Panc1 (cell line): Measurements from ENCODE around the gene CCDC177. TPM values are rescaled to one million over a fixed set of nuclear protein-coding genes. Genes with fewer than 3 reads are reported as not detected.

Source experiments
- ATAC-seq: fragments of 200-7000 bp; cut with Tn5 transposase; 2 replicates; pipeline ENCODE4 v1.9.1; 2020; ENCODE audit warnings: mild to moderate bottlenecking, moderate library complexity
- BruUV-seq: library from RNA; stranded (reverse); fragments of 400-500 nt; replicated peaks from 2 replicates; lab custom pipeline; 2021; lab: Mats Ljungman, UMichigan
- CTCF ChIA-PET: fragments of 300-600 bp; sonication (Branson Sonifier 250); formaldehyde crosslinking; loops from one replicate; lab custom pipeline; 2022; ENCODE audit warnings: antibody characterized with exemption; lab: Charles Lee
- POLR2A ChIA-PET: fragments of 300-600 bp; sonication (Branson Sonifier 250); formaldehyde crosslinking; loops from one replicate; lab custom pipeline; 2022; ENCODE audit warnings: antibody characterized with exemption; lab: Charles Lee
- DNase-seq: peaks from one replicate; pipeline ENCODE4 v3.0.0-alpha.2; 2010; ENCODE audit warnings: low read depth, low spot score
- H3K27ac ChIP-seq: 2 replicates; pipeline ENCODE4 v1.5.1; 2011; ENCODE audit warnings: mild to moderate bottlenecking, low read length, inconsistent platforms
- H3K27me3 ChIP-seq: fragments of 200-500 bp; sonication (Bioruptor generic); 2 replicates; pipeline ENCODE4 v1.6.0; 2014; ENCODE audit warnings: low read length, inconsistent platforms; ENCODE audit not compliant: control insufficient read depth, insufficient read depth
- H3K36me3 ChIP-seq: fragments of 200-500 bp; sonication (Bioruptor generic); 2 replicates; pipeline ENCODE4 v1.5.1; 2014; ENCODE audit warnings: inconsistent platforms, mild to moderate bottlenecking, low read length, moderate library complexity; ENCODE audit not compliant: control insufficient read depth, insufficient read depth
- H3K4me1 ChIP-seq: 2 replicates; pipeline ENCODE4 v1.5.1; 2011; ENCODE audit warnings: inconsistent platforms, mild to moderate bottlenecking, low read length, moderate library complexity; ENCODE audit not compliant: control insufficient read depth, insufficient read depth
- H3K4me3 ChIP-seq, 2 experiments: 2 replicates each; pipeline ENCODE4 v1.5.1; 2011 to 2012; ENCODE audit warnings: low read depth in 2 of 2, low read length in 2 of 2, mild to moderate bottlenecking in 2 of 2, inconsistent platforms in 1 of 2, moderate library complexity in 1 of 2
- H3K9me3 ChIP-seq: fragments of 200-500 bp; sonication (Bioruptor generic); 2 replicates; pipeline ENCODE4 v1.5.1; 2014; ENCODE audit warnings: low read depth, mild to moderate bottlenecking, inconsistent platforms, low read length, moderate library complexity; ENCODE audit not compliant: control insufficient read depth, insufficient read depth
- POLR2AphosphoS5 ChIP-seq: IDR thresholded peaks from 2 replicates; pipeline ENCODE4 v1.6.1; 2012; ENCODE audit warnings: mild to moderate bottlenecking, low read depth, low read length, moderate library complexity
- SIN3A ChIP-seq: IDR thresholded peaks from 2 replicates; pipeline ENCODE4 v1.6.1; 2012; ENCODE audit warnings: low read depth, mild to moderate bottlenecking, low read length, moderate library complexity, borderline replicate concordance; ENCODE audit not compliant: insufficient read depth
- TCF7L2 ChIP-seq: IDR thresholded peaks from 2 replicates; pipeline ENCODE4 v1.6.1; 2011; ENCODE audit warnings: mild to moderate bottlenecking, low read depth, low read length, inconsistent platforms
- in situ Hi-C: cut with HindIII; loops from 2 replicates; pipeline ENCODE4 v1.10.0; 2016; ENCODE audit warnings: low sequenced_read_pairs, low pct_unique_long_range_greater_than_20kb
- intact Hi-C: fragments of 100-400 bp; cut with micrococcal nuclease; formaldehyde crosslinking; loops from one replicate; pipeline ENCODE4 v1.10.0; 2022; ENCODE audit not compliant: unreplicated experiment
- total RNA-seq: library from RNA; stranded (reverse); gene quantifications from one replicate; pipeline ENCODE4 v1.2.1, GENCODE V29; 2021; ENCODE audit not compliant: unreplicated experiment
- TF ChIP-seq, protein P1 (sequence below), 2 experiments: IDR thresholded peaks; 2 replicates each; pipeline ENCODE4 v1.6.1; 2011 to 2012; ENCODE audit warnings: low read depth in 2 of 2, control low read depth in 1 of 2, low read length in 1 of 2, mild to moderate bottlenecking in 1 of 2, moderate library complexity in 1 of 2; ENCODE audit not compliant: insufficient read depth in 1 of 2
- TF ChIP-seq, protein P2 (sequence below): fragments of 450-650 bp; IDR thresholded peaks from 2 replicates; pipeline ENCODE4 v1.5.1; 2017; ENCODE audit warnings: mild to moderate bottlenecking

The CCDC177 gene
- total RNA-seq, 1 experiment from 2014 or later, result not detected

DNA sequence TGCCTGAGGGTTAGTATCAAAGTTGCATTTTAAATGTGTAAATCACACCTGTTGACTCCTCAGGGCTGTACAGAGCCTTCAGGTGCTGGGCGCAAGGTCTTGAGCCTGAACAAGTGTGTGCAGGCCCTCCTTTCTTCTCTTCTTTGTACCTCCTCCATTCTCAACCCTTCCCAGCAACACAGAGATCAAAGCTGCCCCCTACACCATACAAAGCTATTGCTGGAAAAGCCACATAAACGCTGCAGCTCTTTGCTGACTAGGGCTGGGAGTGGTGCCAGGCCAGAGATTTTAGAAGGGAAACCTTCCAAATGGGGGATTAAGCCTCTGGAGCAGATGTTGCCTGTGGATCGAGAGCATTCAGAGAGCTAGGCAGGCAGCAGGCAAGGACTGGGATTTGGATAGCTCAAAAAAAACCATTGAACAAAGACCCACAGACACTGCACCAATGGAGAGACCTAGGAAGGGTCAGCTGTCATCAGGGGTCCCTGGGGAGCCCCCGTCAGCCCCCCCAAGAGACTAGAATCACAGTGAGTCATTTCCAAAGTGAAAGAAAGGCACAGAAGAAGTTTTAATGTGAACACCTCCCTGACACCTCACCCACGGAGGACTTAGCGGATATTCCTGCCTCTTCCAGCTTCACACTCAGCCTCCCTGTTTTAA lies 18.5 kb upstream of the CCDC177 start:
- Histone ChIP-seq H3K4me1 (no peaks in the 10 kb centered on the region), H3K27ac (no peak overlapping the region), H3K27me3 (no peaks in the 10 kb centered on the region), H3K9me3 (no peaks in the 10 kb centered on the region), H3K4me3 (no peak overlapping the region), H3K36me3 (no peaks in the 10 kb centered on the region)
- no TSS peak for BruUV-seq
- in situ Hi-C loops, result no loop called here
- no peak for ATAC-seq
- ChIA-PET POLR2A (no interaction called here), CTCF (no interaction called here)
- no peak for DNase-seq
- TF ChIP-seq, protein P1, sequence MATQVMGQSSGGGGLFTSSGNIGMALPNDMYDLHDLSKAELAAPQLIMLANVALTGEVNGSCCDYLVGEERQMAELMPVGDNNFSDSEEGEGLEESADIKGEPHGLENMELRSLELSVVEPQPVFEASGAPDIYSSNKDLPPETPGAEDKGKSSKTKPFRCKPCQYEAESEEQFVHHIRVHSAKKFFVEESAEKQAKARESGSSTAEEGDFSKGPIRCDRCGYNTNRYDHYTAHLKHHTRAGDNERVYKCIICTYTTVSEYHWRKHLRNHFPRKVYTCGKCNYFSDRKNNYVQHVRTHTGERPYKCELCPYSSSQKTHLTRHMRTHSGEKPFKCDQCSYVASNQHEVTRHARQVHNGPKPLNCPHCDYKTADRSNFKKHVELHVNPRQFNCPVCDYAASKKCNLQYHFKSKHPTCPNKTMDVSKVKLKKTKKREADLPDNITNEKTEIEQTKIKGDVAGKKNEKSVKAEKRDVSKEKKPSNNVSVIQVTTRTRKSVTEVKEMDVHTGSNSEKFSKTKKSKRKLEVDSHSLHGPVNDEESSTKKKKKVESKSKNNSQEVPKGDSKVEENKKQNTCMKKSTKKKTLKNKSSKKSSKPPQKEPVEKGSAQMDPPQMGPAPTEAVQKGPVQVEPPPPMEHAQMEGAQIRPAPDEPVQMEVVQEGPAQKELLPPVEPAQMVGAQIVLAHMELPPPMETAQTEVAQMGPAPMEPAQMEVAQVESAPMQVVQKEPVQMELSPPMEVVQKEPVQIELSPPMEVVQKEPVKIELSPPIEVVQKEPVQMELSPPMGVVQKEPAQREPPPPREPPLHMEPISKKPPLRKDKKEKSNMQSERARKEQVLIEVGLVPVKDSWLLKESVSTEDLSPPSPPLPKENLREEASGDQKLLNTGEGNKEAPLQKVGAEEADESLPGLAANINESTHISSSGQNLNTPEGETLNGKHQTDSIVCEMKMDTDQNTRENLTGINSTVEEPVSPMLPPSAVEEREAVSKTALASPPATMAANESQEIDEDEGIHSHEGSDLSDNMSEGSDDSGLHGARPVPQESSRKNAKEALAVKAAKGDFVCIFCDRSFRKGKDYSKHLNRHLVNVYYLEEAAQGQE (IDR thresholded peaks at IDR 0.05; ENCODE audit: insufficient read depth in 1 of 2, low read depth in 2 of 2, low read length in 1 of 2), result no peak
- TF ChIP-seq, protein P2, sequence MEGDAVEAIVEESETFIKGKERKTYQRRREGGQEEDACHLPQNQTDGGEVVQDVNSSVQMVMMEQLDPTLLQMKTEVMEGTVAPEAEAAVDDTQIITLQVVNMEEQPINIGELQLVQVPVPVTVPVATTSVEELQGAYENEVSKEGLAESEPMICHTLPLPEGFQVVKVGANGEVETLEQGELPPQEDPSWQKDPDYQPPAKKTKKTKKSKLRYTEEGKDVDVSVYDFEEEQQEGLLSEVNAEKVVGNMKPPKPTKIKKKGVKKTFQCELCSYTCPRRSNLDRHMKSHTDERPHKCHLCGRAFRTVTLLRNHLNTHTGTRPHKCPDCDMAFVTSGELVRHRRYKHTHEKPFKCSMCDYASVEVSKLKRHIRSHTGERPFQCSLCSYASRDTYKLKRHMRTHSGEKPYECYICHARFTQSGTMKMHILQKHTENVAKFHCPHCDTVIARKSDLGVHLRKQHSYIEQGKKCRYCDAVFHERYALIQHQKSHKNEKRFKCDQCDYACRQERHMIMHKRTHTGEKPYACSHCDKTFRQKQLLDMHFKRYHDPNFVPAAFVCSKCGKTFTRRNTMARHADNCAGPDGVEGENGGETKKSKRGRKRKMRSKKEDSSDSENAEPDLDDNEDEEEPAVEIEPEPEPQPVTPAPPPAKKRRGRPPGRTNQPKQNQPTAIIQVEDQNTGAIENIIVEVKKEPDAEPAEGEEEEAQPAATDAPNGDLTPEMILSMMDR, result no peak
- no peak for TF ChIP-seq TCF7L2
- TF ChIP-seq POLR2AphosphoS5, result no peak
- no peak for TF ChIP-seq SIN3A
- intact Hi-C loops, result no loop called here

DNA sequence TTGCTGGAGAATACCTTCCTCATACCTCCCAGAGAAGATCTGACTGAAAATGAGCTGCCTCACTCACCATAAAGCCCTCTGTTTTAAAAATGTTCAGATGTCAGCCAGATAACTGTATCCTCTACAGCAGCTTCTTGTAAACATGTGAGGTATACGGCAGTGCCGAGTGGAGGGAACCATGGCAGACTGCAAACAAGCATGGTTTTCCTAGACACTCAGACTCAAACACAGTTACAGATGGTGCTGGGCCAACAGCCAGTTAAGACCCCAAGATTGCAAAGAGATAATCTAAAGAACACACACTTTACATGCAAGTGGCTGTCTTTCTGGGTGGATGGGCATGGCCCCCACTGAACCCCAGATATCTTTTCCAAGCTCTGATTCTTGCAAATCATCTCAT lies 16.6 kb upstream of the CCDC177 start:
- in situ Hi-C loops (no loop called here), intact Hi-C loops (no loop called here)
- TF ChIP-seq, protein P2, result no peak
- TF ChIP-seq SIN3A (no peak), TCF7L2 (no peak), POLR2AphosphoS5 (no peak)
- TF ChIP-seq, protein P1 (IDR thresholded peaks at IDR 0.05; ENCODE audit: insufficient read depth in 1 of 2, low read depth in 2 of 2, low read length in 1 of 2), result no peak
- no peaks in the 10 kb centered on the region for H3K9me3 ChIP-seq
- no peaks in the 10 kb centered on the region for H3K4me1 ChIP-seq
- ATAC-seq, result no peak
- DNase-seq, result no peak
- BruUV-seq, result no TSS peak
- no peak overlapping the region for H3K27ac ChIP-seq
- H3K4me3 ChIP-seq, result no peak overlapping the region
- CTCF ChIA-PET, result no interaction called here
- H3K27me3 ChIP-seq, result no peaks in the 10 kb centered on the region
- no peaks in the 10 kb centered on the region for H3K36me3 ChIP-seq
- POLR2A ChIA-PET, result no interaction called here
